ENCODE results near the gene UTRN. TPM values are rescaled to one million over a fixed set of nuclear protein-coding genes. Genes with fewer than 3 reads are reported as not detected.

UTRN gene
- total RNA-seq, 1 donor from 2014 or later = 146 TPM

GRCh38 chr6:144305567-144305966 lies 20.4 kb downstream of the UTRN start:
- TF ChIP-seq, protein P1, sequence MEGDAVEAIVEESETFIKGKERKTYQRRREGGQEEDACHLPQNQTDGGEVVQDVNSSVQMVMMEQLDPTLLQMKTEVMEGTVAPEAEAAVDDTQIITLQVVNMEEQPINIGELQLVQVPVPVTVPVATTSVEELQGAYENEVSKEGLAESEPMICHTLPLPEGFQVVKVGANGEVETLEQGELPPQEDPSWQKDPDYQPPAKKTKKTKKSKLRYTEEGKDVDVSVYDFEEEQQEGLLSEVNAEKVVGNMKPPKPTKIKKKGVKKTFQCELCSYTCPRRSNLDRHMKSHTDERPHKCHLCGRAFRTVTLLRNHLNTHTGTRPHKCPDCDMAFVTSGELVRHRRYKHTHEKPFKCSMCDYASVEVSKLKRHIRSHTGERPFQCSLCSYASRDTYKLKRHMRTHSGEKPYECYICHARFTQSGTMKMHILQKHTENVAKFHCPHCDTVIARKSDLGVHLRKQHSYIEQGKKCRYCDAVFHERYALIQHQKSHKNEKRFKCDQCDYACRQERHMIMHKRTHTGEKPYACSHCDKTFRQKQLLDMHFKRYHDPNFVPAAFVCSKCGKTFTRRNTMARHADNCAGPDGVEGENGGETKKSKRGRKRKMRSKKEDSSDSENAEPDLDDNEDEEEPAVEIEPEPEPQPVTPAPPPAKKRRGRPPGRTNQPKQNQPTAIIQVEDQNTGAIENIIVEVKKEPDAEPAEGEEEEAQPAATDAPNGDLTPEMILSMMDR (IDR thresholded peaks at IDR 0.05; ENCODE audit: unreplicated experiment) = no peak
- Mint-ChIP-seq H3K36me3 (peaks cover 24% of the 10 kb centered on the region), H3K27ac (no peak overlapping the region), H3K27me3 (ENCODE audit: low read depth) (no peaks in the 10 kb centered on the region), H3K4me1 (peaks cover 3% of the 10 kb centered on the region), H3K9me3 (no peaks in the 10 kb centered on the region), H3K4me3 (no peak overlapping the region)
- no peak for DNase-seq (ENCODE audit: low spot score in 2 of 2, unreplicated experiment in 2 of 2)

DNA sequence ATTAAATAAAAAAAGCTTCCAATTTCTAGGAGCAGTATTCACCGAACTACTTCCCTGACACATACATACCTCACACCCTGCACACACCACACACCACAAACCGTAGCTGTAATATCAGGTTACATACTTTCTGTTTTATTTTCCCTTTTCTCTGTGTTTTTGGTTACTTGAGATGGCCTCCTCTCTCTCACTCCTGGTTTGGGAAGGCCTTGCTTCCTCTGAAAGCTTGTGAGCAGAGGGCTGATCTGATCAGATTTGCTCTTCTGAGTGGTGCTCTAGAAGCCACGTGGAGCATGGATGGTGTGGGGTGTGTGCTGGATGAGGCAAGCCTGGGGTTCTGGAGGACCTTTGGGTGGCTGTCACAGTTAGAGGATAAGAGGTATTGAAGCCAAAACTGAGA lies 20.9 kb downstream of the UTRN start:
- Mint-ChIP-seq H3K27me3 (ENCODE audit: low read depth) (no peaks in the 10 kb centered on the region), H3K27ac (no peak overlapping the region)

DNA sequence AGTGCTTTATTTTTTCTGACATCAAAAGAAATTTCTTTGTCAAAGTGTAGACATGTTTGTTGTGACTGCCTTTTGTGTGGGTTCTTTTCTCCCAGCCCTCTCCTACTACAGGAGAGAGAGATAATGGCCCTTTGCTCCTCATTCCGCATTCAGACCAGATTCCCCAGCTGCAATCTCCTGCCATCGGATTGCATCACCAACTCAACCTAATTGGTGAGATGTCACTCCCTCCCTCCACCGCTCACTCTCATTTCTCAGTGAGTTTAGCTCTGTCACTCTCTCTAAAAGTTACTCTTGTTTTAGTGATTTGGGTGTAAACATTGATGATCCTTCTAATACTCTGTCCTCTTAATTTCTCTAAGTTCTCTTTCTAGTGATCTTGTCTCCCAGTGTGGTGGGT lies 22.7 kb downstream of the UTRN start:
- Mint-ChIP-seq H3K36me3 (peaks cover 25% of the 10 kb centered on the region), H3K4me1 (peaks cover 9% of the 10 kb centered on the region), H3K27ac (no peak overlapping the region), H3K9me3 (no peaks in the 10 kb centered on the region), H3K27me3 (ENCODE audit: low read depth) (no peaks in the 10 kb centered on the region), H3K4me3 (no peak overlapping the region)
- DNase-seq (ENCODE audit: low spot score in 2 of 2, unreplicated experiment in 2 of 2) = no peak
- TF ChIP-seq, protein P1 (IDR thresholded peaks at IDR 0.05; ENCODE audit: unreplicated experiment) = no peak

More for the DNA sequence above, 20.9 kb downstream of the UTRN start:
- TF ChIP-seq, protein P1 (IDR thresholded peaks at IDR 0.05; ENCODE audit: unreplicated experiment) = no peak
- H3K4me3 Mint-ChIP-seq = no peak overlapping the region
- no peak for DNase-seq (ENCODE audit: low spot score in 2 of 2, unreplicated experiment in 2 of 2)
- peaks cover 5% of the 10 kb centered on the region for H3K4me1 Mint-ChIP-seq
- peaks cover 27% of the 10 kb centered on the region for H3K36me3 Mint-ChIP-seq
- no peaks in the 10 kb centered on the region for H3K9me3 Mint-ChIP-seq

- H3K27ac Mint-ChIP-seq = no peak overlapping the region
- TF ChIP-seq, protein P1 (IDR thresholded peaks at IDR 0.05; ENCODE audit: unreplicated experiment) = no peak
- H3K9me3 Mint-ChIP-seq = no peaks in the 10 kb centered on the region
- H3K4me3 Mint-ChIP-seq = no peak overlapping the region
- no peaks in the 10 kb centered on the region for H3K27me3 Mint-ChIP-seq (ENCODE audit: low read depth)
- no peak for DNase-seq (ENCODE audit: low spot score in 2 of 2, unreplicated experiment in 2 of 2)
- peaks cover 25% of the 10 kb centered on the region for H3K36me3 Mint-ChIP-seq
- peaks cover 27% of the 10 kb centered on the region for H3K4me1 Mint-ChIP-seq
These were observed 25.6 kb downstream of the UTRN start for GRCh38 chr6:144310765-144311164.

- H3K4me3 Mint-ChIP-seq = no peak overlapping the region
- TF ChIP-seq, protein P1 (IDR thresholded peaks at IDR 0.05; ENCODE audit: unreplicated experiment) = no peak
- peaks cover 27% of the 10 kb centered on the region for H3K4me1 Mint-ChIP-seq
- H3K27me3 Mint-ChIP-seq (ENCODE audit: low read depth) = no peaks in the 10 kb centered on the region
- H3K27ac Mint-ChIP-seq = no peak overlapping the region
- DNase-seq (ENCODE audit: low spot score in 2 of 2, unreplicated experiment in 2 of 2) = no peak
- peaks cover 25% of the 10 kb centered on the region for H3K36me3 Mint-ChIP-seq
- H3K9me3 Mint-ChIP-seq = no peaks in the 10 kb centered on the region
These were observed 26.2 kb downstream of the UTRN start for GRCh38 chr6:144311361-144311760.

DNA sequence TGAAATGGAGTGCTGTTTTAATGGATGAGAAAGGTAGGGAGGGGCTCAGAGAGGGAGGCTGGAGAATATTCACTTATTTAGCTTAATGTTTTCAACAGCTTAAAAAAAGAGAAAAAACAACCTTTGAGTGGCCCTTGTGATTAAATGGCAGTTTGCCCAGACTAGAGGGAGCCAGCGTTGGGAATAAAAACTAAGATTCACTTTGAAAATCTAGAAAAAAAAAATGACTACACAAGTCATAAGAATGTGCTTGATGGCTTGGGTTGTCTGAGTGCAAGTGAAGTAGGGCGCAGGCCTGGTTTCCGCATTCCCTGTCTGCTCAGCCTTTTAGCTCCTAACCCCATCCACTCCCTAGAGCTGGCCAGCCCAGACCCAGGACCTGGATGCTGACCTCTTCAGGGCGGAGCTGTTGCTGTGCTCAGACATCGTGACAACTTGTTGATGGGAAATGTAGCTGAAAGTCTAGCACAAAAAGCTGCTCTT lies 28.9 kb downstream of the UTRN start:
- Mint-ChIP-seq H3K27ac (peak overlapping the region; percentile 83), H3K4me1 (peaks cover 32% of the 10 kb centered on the region), H3K9me3 (no peaks in the 10 kb centered on the region)

More for the DNA sequence above, 28.9 kb downstream of the UTRN start:
- Mint-ChIP-seq H3K4me3 (no peak overlapping the region), H3K36me3 (peaks cover 14% of the 10 kb centered on the region), H3K27me3 (ENCODE audit: low read depth) (no peaks in the 10 kb centered on the region)
- TF ChIP-seq, protein P1 (IDR thresholded peaks at IDR 0.05; ENCODE audit: unreplicated experiment) = no peak
- DNase-seq (ENCODE audit: low spot score in 2 of 2, unreplicated experiment in 2 of 2) = no peak

Measured in mesothelial cell of epicardium (in vitro differentiated cells).